Right lobe of liver (tissue), 4 donors: ENCODE measurements around the gene UBE3B.

Source experiments
- POLR2A ChIP-seq: fragments of 450-650 bp; IDR thresholded peaks from one replicate; pipeline ENCODE4 v1.6.1; 2017; ENCODE audit warnings: antibody characterized with exemption, mild to moderate bottlenecking
- TF ChIP-seq, protein P1 (sequence below), 4 donors: fragments of 200-600 bp in 3 of 4; fragments of 450-650 bp in 1 of 4; IDR thresholded peaks; one replicate each; pipeline versions ENCODE4 v1.5.1 to v1.8.0; 2016 to 2022; ENCODE audit warnings: antibody characterized with exemption in 4 of 4, mild to moderate bottlenecking in 2 of 4
- donor health status: DM: no; HTN: no; CAD: no.
- donor health status: DM: no; HTN: no; CAD: no.
- donor health status: DM: no; HTN: yes; CAD: no.

DNA sequence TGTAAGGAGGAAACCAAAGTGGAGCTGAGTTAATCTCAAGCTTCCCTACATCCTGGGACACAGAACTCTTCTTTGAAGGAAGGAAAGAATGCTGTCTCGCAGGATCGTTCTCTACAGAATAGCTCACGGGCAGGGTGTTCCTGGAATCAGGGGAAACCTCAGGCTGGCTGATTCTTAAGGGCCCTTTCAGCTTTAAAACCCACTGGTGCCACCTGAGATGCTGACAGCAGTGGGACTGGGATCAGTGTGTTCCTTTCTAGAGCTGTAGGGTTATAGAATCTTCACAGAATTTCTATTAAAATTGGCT, 47.8 kb downstream of the UBE3B start:
- TF ChIP-seq POLR2A: no peak
- TF ChIP-seq, protein P1, sequence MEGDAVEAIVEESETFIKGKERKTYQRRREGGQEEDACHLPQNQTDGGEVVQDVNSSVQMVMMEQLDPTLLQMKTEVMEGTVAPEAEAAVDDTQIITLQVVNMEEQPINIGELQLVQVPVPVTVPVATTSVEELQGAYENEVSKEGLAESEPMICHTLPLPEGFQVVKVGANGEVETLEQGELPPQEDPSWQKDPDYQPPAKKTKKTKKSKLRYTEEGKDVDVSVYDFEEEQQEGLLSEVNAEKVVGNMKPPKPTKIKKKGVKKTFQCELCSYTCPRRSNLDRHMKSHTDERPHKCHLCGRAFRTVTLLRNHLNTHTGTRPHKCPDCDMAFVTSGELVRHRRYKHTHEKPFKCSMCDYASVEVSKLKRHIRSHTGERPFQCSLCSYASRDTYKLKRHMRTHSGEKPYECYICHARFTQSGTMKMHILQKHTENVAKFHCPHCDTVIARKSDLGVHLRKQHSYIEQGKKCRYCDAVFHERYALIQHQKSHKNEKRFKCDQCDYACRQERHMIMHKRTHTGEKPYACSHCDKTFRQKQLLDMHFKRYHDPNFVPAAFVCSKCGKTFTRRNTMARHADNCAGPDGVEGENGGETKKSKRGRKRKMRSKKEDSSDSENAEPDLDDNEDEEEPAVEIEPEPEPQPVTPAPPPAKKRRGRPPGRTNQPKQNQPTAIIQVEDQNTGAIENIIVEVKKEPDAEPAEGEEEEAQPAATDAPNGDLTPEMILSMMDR (IDR thresholded peaks at IDR 0.05): no peak
